ENCODE measurements around the gene GREB1.

The GREB1 gene

GRCh38 chr2:11569636-11570035 is 35.8 kb downstream of the GREB1 start:
- Histone ChIP-seq H3K4me1 (ENCODE audit: control insufficient read depth in 1 of 2, insufficient read depth in 1 of 2, low read depth in 1 of 2, low read length in 1 of 2) (no peaks in the 10 kb centered on the region), H3K9me3 (no peaks in the 10 kb centered on the region), H3K36me3 (no peaks in the 10 kb centered on the region), H3K27ac (no peak overlapping the region), H3K4me3 (ENCODE audit: low read depth in 1 of 2, low read length in 1 of 2) (no peak overlapping the region), H3K27me3 (no peaks in the 10 kb centered on the region)
- TF ChIP-seq CTCF (IDR thresholded peaks at IDR 0.05): no peak

- Histone ChIP-seq H3K27ac (no peak overlapping the region), H3K9me3 (no peaks in the 10 kb centered on the region), H3K36me3 (no peaks in the 10 kb centered on the region), H3K4me1 (ENCODE audit: control insufficient read depth in 1 of 2, insufficient read depth in 1 of 2, low read depth in 1 of 2, low read length in 1 of 2) (no peaks in the 10 kb centered on the region), H3K27me3 (no peaks in the 10 kb centered on the region), H3K4me3 (ENCODE audit: low read depth in 1 of 2, low read length in 1 of 2) (no peak overlapping the region)
- TF ChIP-seq CTCF (IDR thresholded peaks at IDR 0.05): no peak
Measured at GRCh38 chr2:11571170-11571569, 37.3 kb downstream of the GREB1 start.

DNA sequence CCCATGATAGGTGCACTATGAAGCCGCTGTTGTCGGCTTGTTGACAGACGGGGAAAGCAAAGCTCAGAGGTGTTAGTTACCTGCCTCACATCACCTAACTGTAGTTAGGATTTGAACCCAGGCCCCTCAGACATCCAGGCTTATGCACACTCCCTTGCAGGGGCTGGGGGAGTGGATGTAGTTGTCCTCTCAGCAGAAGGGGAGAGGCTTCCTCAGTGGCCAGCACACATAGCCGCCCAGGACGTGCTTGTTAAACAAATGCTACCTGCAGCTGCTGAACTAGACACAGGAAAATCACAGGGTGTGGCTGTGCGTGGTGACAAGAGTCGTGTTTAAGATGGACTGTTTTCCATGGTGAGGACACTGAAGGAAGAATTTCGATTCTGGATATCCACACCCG is 39.2 kb downstream of the GREB1 start:
- Histone ChIP-seq H3K4me3 (ENCODE audit: low read depth in 1 of 2, low read length in 1 of 2) (no peak overlapping the region), H3K27me3 (peaks cover 6% of the 10 kb centered on the region), H3K27ac (no peak overlapping the region), H3K4me1 (ENCODE audit: control insufficient read depth in 1 of 2, insufficient read depth in 1 of 2, low read depth in 1 of 2, low read length in 1 of 2) (no peaks in the 10 kb centered on the region), H3K36me3 (no peaks in the 10 kb centered on the region), H3K9me3 (no peaks in the 10 kb centered on the region)
- TF ChIP-seq CTCF (IDR thresholded peaks at IDR 0.05): no peak

DNA sequence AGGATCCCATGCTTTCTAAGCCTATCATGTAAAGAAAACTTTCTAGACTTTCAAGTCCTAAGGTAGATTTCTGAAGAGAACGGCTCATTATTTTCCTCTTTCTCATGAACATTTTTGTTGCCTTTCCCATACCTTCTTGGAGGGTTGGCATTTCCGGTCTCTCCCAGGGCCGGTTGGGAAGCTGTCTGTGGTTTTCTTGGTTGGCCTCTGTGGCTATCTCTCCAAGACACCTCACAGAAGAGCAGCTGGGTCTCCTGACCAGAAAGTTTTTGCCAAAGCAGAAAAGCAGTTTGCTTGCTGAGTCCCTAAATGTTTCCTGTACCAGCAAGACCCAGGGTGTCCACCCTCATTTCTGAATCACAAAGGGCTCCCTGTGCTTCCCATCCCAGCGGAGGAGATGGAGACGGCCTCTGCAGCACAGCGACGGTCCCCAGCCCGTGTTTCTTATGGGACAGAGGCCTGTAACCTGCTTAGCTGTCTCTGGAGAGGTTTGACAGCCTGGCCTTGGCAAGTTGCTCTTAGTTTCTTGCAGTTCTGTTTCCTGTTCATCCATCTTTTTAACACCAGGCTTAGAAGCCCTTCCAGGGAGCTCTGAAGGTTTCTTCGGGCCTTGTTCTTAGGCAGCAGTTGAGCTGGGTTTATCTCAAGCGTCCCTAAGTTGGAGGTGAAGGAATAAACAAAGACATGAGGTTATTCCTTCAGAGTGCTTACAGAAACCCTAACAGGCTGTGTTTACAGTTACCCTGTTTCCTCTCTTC is 39.8 kb downstream of the GREB1 start:
- Histone ChIP-seq H3K27ac (no peak overlapping the region), H3K36me3 (no peaks in the 10 kb centered on the region), H3K4me3 (ENCODE audit: low read depth in 1 of 2, low read length in 1 of 2) (no peak overlapping the region), H3K4me1 (ENCODE audit: control insufficient read depth in 1 of 2, insufficient read depth in 1 of 2, low read depth in 1 of 2, low read length in 1 of 2) (no peaks in the 10 kb centered on the region), H3K27me3 (peaks cover 6% of the 10 kb centered on the region), H3K9me3 (no peaks in the 10 kb centered on the region)
- no peak for TF ChIP-seq CTCF (IDR thresholded peaks at IDR 0.05)

GRCh38 chr2:11574176-11575046 is 40.6 kb downstream of the GREB1 start:
- Histone ChIP-seq H3K4me3 (ENCODE audit: low read depth in 1 of 2, low read length in 1 of 2) (no peak overlapping the region), H3K9me3 (no peaks in the 10 kb centered on the region), H3K36me3 (no peaks in the 10 kb centered on the region), H3K27me3 (peaks cover 6% of the 10 kb centered on the region), H3K27ac (no peak overlapping the region), H3K4me1 (ENCODE audit: control insufficient read depth in 1 of 2, insufficient read depth in 1 of 2, low read depth in 1 of 2, low read length in 1 of 2) (no peaks in the 10 kb centered on the region)
- no peak for TF ChIP-seq CTCF (IDR thresholded peaks at IDR 0.05)
